ENCODE results near the gene PPRC1.
"Not testable (repeated sequence)": the region's sequence is repeated elsewhere in the genome, so short reads cannot be mapped to it uniquely, and the experiment has no call there.

PPRC1 gene

GRCh38 chr10:102170602-102171001 lies 37.8 kb downstream of the PPRC1 start:
- no peak for DNase-seq (ENCODE audit: insufficient read length, low spot score)
- no peak for TF ChIP-seq POLR2A (IDR thresholded peaks at IDR 0.05; ENCODE audit: low read depth, low read length)
- no peak for FAIRE-seq

- FAIRE-seq (no peak), DNase-seq (ENCODE audit: insufficient read length, low spot score) (no peak)
- no peak for TF ChIP-seq POLR2A (IDR thresholded peaks at IDR 0.05; ENCODE audit: low read depth, low read length)
Measured at GRCh38 chr10:102172288-102172687, 39.4 kb downstream of the PPRC1 start.

- FAIRE-seq (no peak), DNase-seq (ENCODE audit: insufficient read length, low spot score) (no peak)
- TF ChIP-seq POLR2A (IDR thresholded peaks at IDR 0.05; ENCODE audit: low read depth, low read length) = no peak
Measured at GRCh38 chr10:102175415-102175814, 42.6 kb downstream of the PPRC1 start.

GRCh38 chr10:102184606-102185005 lies 51.8 kb downstream of the PPRC1 start:
- DNase-seq (ENCODE audit: insufficient read length, low spot score) (no peak), FAIRE-seq (no peak)
- TF ChIP-seq POLR2A (IDR thresholded peaks at IDR 0.05; ENCODE audit: low read depth, low read length) = no peak

- FAIRE-seq = no peak
- no peak for TF ChIP-seq POLR2A (IDR thresholded peaks at IDR 0.05; ENCODE audit: low read depth, low read length)
Measured at GRCh38 chr10:102185272-102185671, 52.4 kb downstream of the PPRC1 start.

GRCh38 chr10:102185811-102186527 lies 53.1 kb downstream of the PPRC1 start:
- FAIRE-seq (no peak), DNase-seq (ENCODE audit: insufficient read length, low spot score) (no peak)
- TF ChIP-seq POLR2A (IDR thresholded peaks at IDR 0.05; ENCODE audit: low read depth, low read length) = no peak

More at GRCh38 chr10:102185272-102185671, 52.4 kb downstream of the PPRC1 start:
- no peak for DNase-seq (ENCODE audit: insufficient read length, low spot score)

- no peak for DNase-seq (ENCODE audit: insufficient read length, low spot score)
- FAIRE-seq = no peak
Measured at GRCh38 chr10:102188298-102188940, 55.6 kb downstream of the PPRC1 start.

GRCh38 chr10:102188941-102189898 lies 56.4 kb downstream of the PPRC1 start:
- not testable (repeated sequence) for DNase-seq (ENCODE audit: insufficient read length, low spot score); FAIRE-seq

More at GRCh38 chr10:102188298-102188940, 55.6 kb downstream of the PPRC1 start:
- no peak for TF ChIP-seq POLR2A (IDR thresholded peaks at IDR 0.05; ENCODE audit: low read depth, low read length)

- FAIRE-seq = no peak
- no peak for DNase-seq (ENCODE audit: insufficient read length, low spot score)
- no peak for TF ChIP-seq POLR2A (IDR thresholded peaks at IDR 0.05; ENCODE audit: low read depth, low read length)
Measured at GRCh38 chr10:102191956-102192355, 59.1 kb downstream of the PPRC1 start.

- no peak for DNase-seq (ENCODE audit: insufficient read length, low spot score)
- no peak for FAIRE-seq
- TF ChIP-seq POLR2A (IDR thresholded peaks at IDR 0.05; ENCODE audit: low read depth, low read length) = no peak
Measured at GRCh38 chr10:102195296-102195870, 62.5 kb downstream of the PPRC1 start.

- FAIRE-seq = no peak
- DNase-seq (ENCODE audit: insufficient read length, low spot score) = no peak
- TF ChIP-seq POLR2A (IDR thresholded peaks at IDR 0.05; ENCODE audit: low read depth, low read length) = no peak
Measured at GRCh38 chr10:102196893-102197292, 64.1 kb downstream of the PPRC1 start.

GRCh38 chr10:102198027-102198426 lies 65.2 kb downstream of the PPRC1 start:
- FAIRE-seq (no peak), DNase-seq (ENCODE audit: insufficient read length, low spot score) (no peak)
- TF ChIP-seq POLR2A (IDR thresholded peaks at IDR 0.05; ENCODE audit: low read depth, low read length) = no peak
